WTC11 (cell line): ENCODE data around the gene TBRG1. TPM values are rescaled to one million over a fixed set of nuclear protein-coding genes. Genes with fewer than 3 reads are reported as not detected.
"Not testable (repeated sequence)": the region's sequence is repeated elsewhere in the genome, so short reads cannot be mapped to it uniquely, and the experiment has no call there.

ENCODE experiments used
- ATAC-seq: fragments of 200-7000 bp; cut with Tn5 transposase; 2 replicates; pipeline ENCODE4 v1.10.0; 2021; ENCODE audit warnings: mild to moderate bottlenecking, moderate library complexity
- CTCF ChIA-PET: fragments of 300-600 bp; sonication (Branson Sonifier 250); formaldehyde crosslinking; loops from one replicate; lab custom pipeline; 2021; ENCODE audit warnings: antibody characterized with exemption; lab: Charles Lee
- POLR2A ChIA-PET: fragments of 350-600 bp; sonication (Branson Sonifier 250); formaldehyde crosslinking; loops from one replicate; lab custom pipeline; 2021; ENCODE audit warnings: antibody characterized with exemption; lab: Charles Lee
- DNase-seq: peaks from one replicate; pipeline ENCODE4 v3.0.0; 2021; ENCODE audit warnings: low spot score
- H3K27ac Mint-ChIP-seq: 2 replicates; pipeline ENCODE4 v1.8.0; 2021; ENCODE audit warnings: mixed read lengths
- H3K27me3 Mint-ChIP-seq: 2 replicates; pipeline ENCODE4 v1.8.0; 2021; ENCODE audit warnings: low read depth, mild to moderate bottlenecking, moderate library complexity, mixed read lengths
- H3K36me3 Mint-ChIP-seq: 2 replicates; pipeline ENCODE4 v1.8.0; 2021; ENCODE audit warnings: mixed read lengths
- H3K4me1 Mint-ChIP-seq: 2 replicates; pipeline ENCODE4 v1.8.0; 2022; ENCODE audit warnings: mixed read lengths
- H3K4me3 Mint-ChIP-seq: 2 replicates; pipeline ENCODE4 v1.8.0; 2021; ENCODE audit warnings: mild to moderate bottlenecking, moderate library complexity, mixed read lengths
- H3K9me3 Mint-ChIP-seq: 2 replicates; pipeline ENCODE4 v1.8.0; 2021; ENCODE audit warnings: mixed read lengths
- CBFB ChIP-seq: sonication (generic); formaldehyde crosslinking; IDR thresholded peaks from 2 replicates; pipeline ENCODE4 v1.8.1; 2022; ENCODE audit warnings: mild to moderate bottlenecking, low read depth, missing genetic modification reagents
- ETV6 ChIP-seq: sonication (generic); formaldehyde crosslinking; IDR thresholded peaks from 2 replicates; pipeline ENCODE4 v1.8.1; 2022; ENCODE audit warnings: mild to moderate bottlenecking, missing genetic modification reagents
- FOXP1 ChIP-seq: sonication (generic); formaldehyde crosslinking; IDR thresholded peaks from 2 replicates; pipeline ENCODE4 v1.8.0; 2022; ENCODE audit warnings: missing genetic modification reagents, mild to moderate bottlenecking, moderate library complexity, borderline replicate concordance
- GRHL2 ChIP-seq: fragments of 250-450 bp; sonication (Bioruptor Pico); IDR thresholded peaks from 2 replicates; pipeline ENCODE4 v1.8.0; 2022; ENCODE audit warnings: mild to moderate bottlenecking, moderate library complexity; ENCODE audit not compliant: insufficient replicate concordance, severe bottlenecking
- GTF2I ChIP-seq: fragments of 250-450 bp; sonication (Bioruptor Pico); conservative IDR thresholded peaks from 2 replicates; pipeline ENCODE4 v1.4.0; 2021; ENCODE audit warnings: mild to moderate bottlenecking
- IRF2 ChIP-seq: sonication (generic); formaldehyde crosslinking; IDR thresholded peaks from 2 replicates; pipeline ENCODE4 v1.8.0; 2022; ENCODE audit warnings: low read depth, missing genetic modification reagents, borderline replicate concordance
- PRRX2 ChIP-seq: fragments of 250-450 bp; sonication (Bioruptor Pico); IDR thresholded peaks from 2 replicates; pipeline ENCODE4 v1.8.0; 2021; ENCODE audit warnings: mild to moderate bottlenecking
- RORB ChIP-seq: fragments of 250-450 bp; sonication (Bioruptor Pico); IDR thresholded peaks from 2 replicates; pipeline ENCODE4 v1.9.0; 2021; ENCODE audit warnings: mild to moderate bottlenecking
- SOX15 ChIP-seq: fragments of 250-450 bp; sonication (Bioruptor Pico); IDR thresholded peaks from 2 replicates; pipeline ENCODE4 v1.9.0; 2021; ENCODE audit warnings: mild to moderate bottlenecking
- SP1 ChIP-seq: sonication (generic); formaldehyde crosslinking; conservative IDR thresholded peaks from 2 replicates; pipeline ENCODE4 v1.8.1; 2022; ENCODE audit warnings: missing genetic modification reagents
- ZNF423 ChIP-seq: fragments of 250-450 bp; sonication (Bioruptor Pico); IDR thresholded peaks from 2 replicates; pipeline ENCODE4 v2.1.2; 2022; ENCODE audit warnings: mild to moderate bottlenecking, moderate library complexity
- total RNA-seq: library from RNA; stranded (reverse); gene quantifications from 3 replicates; pipeline ENCODE4 v1.2.3, GENCODE V29; 2021
- TF ChIP-seq, protein P1 (sequence below): fragments of 200-600 bp; IDR thresholded peaks from 2 replicates; pipeline ENCODE4 v1.8.0; 2022; ENCODE audit warnings: antibody characterized with exemption
- TF ChIP-seq, protein P2 (sequence below): sonication (generic); formaldehyde crosslinking; conservative IDR thresholded peaks from 2 replicates; pipeline ENCODE4 v1.8.1; 2022; ENCODE audit warnings: mild to moderate bottlenecking, missing genetic modification reagents
- TF ChIP-seq, protein P3 (sequence below): sonication (generic); formaldehyde crosslinking; IDR thresholded peaks from 2 replicates; pipeline ENCODE4 v1.8.0; 2023; ENCODE audit warnings: missing genetic modification reagents, mild to moderate bottlenecking, borderline replicate concordance
- TF ChIP-seq, protein P4 (sequence below): sonication (generic); formaldehyde crosslinking; IDR thresholded peaks from 2 replicates; pipeline ENCODE4 v1.8.1; 2022; ENCODE audit warnings: missing genetic modification reagents, borderline replicate concordance
- TF ChIP-seq, protein P5 (sequence below): fragments of 250-450 bp; sonication (Bioruptor Pico); conservative IDR thresholded peaks from 2 replicates; pipeline ENCODE4 v1.9.0; 2021; ENCODE audit warnings: mild to moderate bottlenecking
- TF ChIP-seq, protein P6 (sequence below): sonication (generic); formaldehyde crosslinking; IDR thresholded peaks from 2 replicates; pipeline ENCODE4 v1.8.0; 2023; ENCODE audit warnings: missing genetic modification reagents
- TF ChIP-seq, protein P7 (sequence below): sonication (generic); formaldehyde crosslinking; IDR thresholded peaks from 2 replicates; pipeline ENCODE4 v1.8.1; 2023; ENCODE audit warnings: mild to moderate bottlenecking, moderate library complexity, missing genetic modification reagents

The TBRG1 gene
- total RNA-seq, 1 experiment from 2014 or later, result 30.0 TPM

DNA sequence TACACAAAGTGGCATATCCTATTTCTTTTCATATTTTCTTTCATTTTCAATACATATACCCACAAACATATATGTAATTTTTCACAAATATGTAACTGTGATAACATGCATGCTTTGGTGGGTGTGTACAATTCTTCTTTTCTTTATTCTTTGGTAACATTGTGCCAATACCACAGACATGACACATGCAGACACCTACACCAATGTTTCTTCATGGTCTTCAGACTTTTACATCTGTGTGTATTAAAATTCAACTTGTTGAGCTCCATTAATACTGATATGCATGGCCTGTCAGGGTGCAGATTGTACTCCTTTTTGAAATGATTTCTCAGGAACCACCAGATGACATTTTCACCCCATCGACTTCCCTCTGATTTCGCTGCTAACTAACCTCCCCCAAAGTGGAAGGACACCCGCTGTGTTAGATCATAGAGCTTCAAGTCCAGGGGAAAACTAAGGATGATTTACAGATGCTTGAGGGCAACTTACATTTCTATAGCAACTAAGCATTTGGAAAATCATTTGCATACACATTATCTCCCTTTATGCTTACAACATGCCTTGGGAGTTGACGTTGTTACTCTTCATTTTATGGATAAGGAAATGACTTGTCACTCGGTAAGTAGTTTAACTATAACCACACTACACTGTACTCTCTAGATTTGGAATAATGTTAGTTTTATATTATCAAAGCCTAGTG lies 21.9 kb upstream of the TBRG1 start (continued):
- TF ChIP-seq GRHL2 (CRISPR knock-in tag) (no peak), SOX15 (CRISPR knock-in tag) (no peak), ETV6 (CRISPR knock-in tag) (no peak), GTF2I (CRISPR knock-in tag) (no peak)
- TF ChIP-seq, protein P1, sequence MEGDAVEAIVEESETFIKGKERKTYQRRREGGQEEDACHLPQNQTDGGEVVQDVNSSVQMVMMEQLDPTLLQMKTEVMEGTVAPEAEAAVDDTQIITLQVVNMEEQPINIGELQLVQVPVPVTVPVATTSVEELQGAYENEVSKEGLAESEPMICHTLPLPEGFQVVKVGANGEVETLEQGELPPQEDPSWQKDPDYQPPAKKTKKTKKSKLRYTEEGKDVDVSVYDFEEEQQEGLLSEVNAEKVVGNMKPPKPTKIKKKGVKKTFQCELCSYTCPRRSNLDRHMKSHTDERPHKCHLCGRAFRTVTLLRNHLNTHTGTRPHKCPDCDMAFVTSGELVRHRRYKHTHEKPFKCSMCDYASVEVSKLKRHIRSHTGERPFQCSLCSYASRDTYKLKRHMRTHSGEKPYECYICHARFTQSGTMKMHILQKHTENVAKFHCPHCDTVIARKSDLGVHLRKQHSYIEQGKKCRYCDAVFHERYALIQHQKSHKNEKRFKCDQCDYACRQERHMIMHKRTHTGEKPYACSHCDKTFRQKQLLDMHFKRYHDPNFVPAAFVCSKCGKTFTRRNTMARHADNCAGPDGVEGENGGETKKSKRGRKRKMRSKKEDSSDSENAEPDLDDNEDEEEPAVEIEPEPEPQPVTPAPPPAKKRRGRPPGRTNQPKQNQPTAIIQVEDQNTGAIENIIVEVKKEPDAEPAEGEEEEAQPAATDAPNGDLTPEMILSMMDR, result no peak

DNA sequence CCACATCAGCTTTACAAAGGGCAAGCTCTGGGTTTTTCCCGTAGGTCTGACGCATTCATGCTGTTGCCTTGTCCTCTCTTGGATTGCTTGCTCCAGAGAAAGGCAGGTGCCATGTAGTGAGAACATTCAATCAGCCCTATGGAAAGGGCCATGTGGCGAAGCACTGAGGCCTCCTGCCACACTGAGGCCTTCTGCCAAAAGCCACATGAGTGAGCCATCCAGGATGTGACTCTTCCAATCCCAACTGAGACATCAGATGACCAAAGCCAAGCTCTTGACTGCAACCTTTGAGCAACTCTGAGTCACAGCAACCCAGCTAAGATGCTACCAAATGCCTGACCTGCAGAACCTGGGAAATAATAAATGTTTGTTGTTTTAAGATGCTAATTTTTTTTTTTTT lies 20.5 kb upstream of the TBRG1 start:
- no peak overlapping the region for H3K4me3 Mint-ChIP-seq
- H3K4me1 Mint-ChIP-seq, result peaks cover 13% of the 10 kb centered on the region
- peaks cover 8% of the 10 kb centered on the region for H3K9me3 Mint-ChIP-seq
- no peak for TF ChIP-seq CBFB (CRISPR knock-in tag)
- no peak for TF ChIP-seq FOXP1 (CRISPR knock-in tag)
- TF ChIP-seq SP1, result no peak
- TF ChIP-seq RORB, result no peak
- TF ChIP-seq, protein P2, sequence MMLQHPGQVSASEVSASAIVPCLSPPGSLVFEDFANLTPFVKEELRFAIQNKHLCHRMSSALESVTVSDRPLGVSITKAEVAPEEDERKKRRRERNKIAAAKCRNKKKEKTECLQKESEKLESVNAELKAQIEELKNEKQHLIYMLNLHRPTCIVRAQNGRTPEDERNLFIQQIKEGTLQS (CRISPR knock-in tag), result no peak
- TF ChIP-seq, protein P3, sequence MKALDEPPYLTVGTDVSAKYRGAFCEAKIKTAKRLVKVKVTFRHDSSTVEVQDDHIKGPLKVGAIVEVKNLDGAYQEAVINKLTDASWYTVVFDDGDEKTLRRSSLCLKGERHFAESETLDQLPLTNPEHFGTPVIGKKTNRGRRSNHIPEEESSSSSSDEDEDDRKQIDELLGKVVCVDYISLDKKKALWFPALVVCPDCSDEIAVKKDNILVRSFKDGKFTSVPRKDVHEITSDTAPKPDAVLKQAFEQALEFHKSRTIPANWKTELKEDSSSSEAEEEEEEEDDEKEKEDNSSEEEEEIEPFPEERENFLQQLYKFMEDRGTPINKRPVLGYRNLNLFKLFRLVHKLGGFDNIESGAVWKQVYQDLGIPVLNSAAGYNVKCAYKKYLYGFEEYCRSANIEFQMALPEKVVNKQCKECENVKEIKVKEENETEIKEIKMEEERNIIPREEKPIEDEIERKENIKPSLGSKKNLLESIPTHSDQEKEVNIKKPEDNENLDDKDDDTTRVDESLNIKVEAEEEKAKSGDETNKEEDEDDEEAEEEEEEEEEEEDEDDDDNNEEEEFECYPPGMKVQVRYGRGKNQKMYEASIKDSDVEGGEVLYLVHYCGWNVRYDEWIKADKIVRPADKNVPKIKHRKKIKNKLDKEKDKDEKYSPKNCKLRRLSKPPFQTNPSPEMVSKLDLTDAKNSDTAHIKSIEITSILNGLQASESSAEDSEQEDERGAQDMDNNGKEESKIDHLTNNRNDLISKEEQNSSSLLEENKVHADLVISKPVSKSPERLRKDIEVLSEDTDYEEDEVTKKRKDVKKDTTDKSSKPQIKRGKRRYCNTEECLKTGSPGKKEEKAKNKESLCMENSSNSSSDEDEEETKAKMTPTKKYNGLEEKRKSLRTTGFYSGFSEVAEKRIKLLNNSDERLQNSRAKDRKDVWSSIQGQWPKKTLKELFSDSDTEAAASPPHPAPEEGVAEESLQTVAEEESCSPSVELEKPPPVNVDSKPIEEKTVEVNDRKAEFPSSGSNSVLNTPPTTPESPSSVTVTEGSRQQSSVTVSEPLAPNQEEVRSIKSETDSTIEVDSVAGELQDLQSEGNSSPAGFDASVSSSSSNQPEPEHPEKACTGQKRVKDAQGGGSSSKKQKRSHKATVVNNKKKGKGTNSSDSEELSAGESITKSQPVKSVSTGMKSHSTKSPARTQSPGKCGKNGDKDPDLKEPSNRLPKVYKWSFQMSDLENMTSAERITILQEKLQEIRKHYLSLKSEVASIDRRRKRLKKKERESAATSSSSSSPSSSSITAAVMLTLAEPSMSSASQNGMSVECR, result no peak
- TF ChIP-seq, protein P4, sequence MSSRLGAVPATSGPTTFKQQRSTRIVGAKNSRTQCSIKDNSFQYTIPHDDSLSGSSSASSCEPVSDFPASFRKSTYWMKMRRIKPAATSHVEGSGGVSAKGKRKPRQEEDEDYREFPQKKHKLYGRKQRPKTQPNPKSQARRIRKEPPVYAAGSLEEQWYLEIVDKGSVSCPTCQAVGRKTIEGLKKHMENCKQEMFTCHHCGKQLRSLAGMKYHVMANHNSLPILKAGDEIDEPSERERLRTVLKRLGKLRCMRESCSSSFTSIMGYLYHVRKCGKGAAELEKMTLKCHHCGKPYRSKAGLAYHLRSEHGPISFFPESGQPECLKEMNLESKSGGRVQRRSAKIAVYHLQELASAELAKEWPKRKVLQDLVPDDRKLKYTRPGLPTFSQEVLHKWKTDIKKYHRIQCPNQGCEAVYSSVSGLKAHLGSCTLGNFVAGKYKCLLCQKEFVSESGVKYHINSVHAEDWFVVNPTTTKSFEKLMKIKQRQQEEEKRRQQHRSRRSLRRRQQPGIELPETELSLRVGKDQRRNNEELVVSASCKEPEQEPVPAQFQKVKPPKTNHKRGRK (CRISPR knock-in tag), result no peak
- no peak for DNase-seq
- H3K36me3 Mint-ChIP-seq, result no peaks in the 10 kb centered on the region
- H3K27ac Mint-ChIP-seq, result no peak overlapping the region
- no peak for ATAC-seq
- no peaks in the 10 kb centered on the region; the same call in 1 of the 2 replicates for H3K27me3 Mint-ChIP-seq
- ChIA-PET POLR2A (no interaction called here), CTCF (interaction anchor here (1.0 kb wide), 1 partner anchor 191 kb away, joined by 3 read pairs; no protein-coding TSS in a partner anchor)

DNA sequence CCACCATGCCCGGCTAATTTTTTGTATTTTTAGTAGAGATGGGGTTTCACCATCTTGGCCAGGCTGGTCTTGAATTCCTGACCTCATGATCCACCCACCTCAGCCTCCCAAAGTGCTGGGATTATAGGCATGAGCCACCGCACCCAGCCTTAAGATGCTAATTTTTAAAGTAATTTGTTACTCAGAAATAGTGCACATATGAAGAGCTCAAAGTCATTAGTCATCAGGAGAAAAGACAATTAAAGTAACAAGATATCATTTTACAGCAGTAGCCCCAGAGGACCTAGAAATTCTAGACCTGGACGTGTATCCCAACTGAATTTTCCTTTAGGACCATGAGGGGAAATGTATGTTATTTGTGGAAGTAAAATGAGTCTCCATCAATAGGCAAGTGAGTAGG lies 19.9 kb upstream of the TBRG1 start:
- H3K4me1 Mint-ChIP-seq, result peaks cover 13% of the 10 kb centered on the region
- H3K36me3 Mint-ChIP-seq, H3K9me3 Mint-ChIP-seq, POLR2A ChIA-PET, DNase-seq, H3K27me3 Mint-ChIP-seq, H3K27ac Mint-ChIP-seq, ATAC-seq, H3K4me3 Mint-ChIP-seq, CTCF ChIA-PET: not testable (repeated sequence)

DNA sequence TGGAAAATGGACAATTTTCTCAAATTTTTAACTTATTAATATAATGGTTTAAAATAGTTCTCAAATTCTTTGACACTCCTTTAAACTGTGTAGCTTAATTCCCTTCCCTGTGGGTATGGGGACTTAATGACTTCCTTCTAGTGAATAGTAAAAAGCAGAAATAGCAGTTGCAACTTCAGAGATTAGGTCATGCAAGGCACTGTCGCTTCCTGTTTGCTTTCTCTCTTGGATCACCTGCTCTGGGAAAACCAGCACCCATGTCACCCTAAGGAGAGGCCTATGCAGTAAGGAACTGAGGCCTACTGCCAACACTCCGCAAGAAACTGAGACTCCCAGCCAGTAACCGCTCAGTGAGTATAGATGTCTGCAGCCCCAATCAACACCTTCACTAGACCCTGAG lies 16.9 kb upstream of the TBRG1 start:
- ChIA-PET POLR2A (no interaction called here), CTCF (no interaction called here)
- Mint-ChIP-seq H3K9me3 (no peaks in the 10 kb centered on the region), H3K27me3 (no peaks in the 10 kb centered on the region), H3K4me1 (peaks cover 11% of the 10 kb centered on the region), H3K36me3 (no peaks in the 10 kb centered on the region), H3K4me3 (no peak overlapping the region), H3K27ac (no peak overlapping the region)
- DNase-seq, result no peak
- ATAC-seq, result no peak
- TF ChIP-seq ZNF423 (CRISPR knock-in tag) (no peak), PRRX2 (no peak), IRF2 (CRISPR knock-in tag) (no peak)
- TF ChIP-seq, protein P5, sequence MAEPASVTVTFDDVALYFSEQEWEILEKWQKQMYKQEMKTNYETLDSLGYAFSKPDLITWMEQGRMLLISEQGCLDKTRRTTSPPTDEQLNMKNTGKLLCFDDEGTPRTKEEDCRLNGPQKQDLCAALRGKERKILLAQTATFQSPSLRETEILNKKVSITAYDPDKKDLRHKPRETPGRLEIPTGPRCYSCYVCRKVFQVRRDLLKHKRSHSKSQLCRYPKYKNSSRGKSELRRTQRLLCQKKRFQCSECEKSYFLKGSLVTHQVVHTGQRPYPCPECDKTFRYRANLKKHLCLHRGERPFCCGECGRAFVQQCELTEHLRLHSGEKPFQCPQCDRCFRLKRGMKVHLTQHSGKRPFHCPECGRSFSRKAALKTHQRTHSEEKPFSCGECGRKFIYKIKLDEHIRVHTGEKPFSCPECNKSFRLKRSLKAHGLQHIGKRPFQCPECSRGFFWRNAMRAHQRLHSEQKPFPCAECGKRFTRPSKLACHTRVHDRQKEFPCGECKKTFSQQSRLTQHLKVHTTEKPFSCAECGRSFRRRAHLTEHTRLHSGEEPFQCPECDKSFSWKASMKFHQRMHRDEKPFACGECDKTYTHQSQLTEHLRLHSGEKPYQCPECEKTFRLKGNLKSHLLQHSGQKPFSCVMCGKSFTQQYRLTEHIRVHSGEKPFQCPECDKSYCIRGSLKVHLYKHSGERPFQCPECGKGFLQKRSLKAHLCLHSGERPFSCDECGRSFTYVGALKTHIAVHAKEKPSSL, result no peak
- TF ChIP-seq, protein P6, sequence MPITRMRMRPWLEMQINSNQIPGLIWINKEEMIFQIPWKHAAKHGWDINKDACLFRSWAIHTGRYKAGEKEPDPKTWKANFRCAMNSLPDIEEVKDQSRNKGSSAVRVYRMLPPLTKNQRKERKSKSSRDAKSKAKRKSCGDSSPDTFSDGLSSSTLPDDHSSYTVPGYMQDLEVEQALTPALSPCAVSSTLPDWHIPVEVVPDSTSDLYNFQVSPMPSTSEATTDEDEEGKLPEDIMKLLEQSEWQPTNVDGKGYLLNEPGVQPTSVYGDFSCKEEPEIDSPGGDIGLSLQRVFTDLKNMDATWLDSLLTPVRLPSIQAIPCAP (CRISPR knock-in tag), result no peak
- TF ChIP-seq, protein P7, sequence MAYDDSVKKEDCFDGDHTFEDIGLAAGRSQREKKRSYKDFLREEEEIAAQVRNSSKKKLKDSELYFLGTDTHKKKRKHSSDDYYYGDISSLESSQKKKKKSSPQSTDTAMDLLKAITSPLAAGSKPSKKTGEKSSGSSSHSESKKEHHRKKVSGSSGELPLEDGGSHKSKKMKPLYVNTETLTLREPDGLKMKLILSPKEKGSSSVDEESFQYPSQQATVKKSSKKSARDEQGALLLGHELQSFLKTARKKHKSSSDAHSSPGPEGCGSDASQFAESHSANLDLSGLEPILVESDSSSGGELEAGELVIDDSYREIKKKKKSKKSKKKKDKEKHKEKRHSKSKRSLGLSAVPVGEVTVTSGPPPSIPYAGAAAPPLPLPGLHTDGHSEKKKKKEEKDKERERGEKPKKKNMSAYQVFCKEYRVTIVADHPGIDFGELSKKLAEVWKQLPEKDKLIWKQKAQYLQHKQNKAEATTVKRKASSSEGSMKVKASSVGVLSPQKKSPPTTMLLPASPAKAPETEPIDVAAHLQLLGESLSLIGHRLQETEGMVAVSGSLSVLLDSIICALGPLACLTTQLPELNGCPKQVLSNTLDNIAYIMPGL, result no peak
